GM12872 (cell line): Measurements from ENCODE around the gene SERPINA9.

Experiments
- TF ChIP-seq, protein P1 (sequence below): IDR thresholded peaks from 3 replicates; pipeline ENCODE4 v1.5.1; 2011; ENCODE audit warnings: low read depth, mild to moderate bottlenecking, low read length, moderate library complexity; ENCODE audit not compliant: insufficient read depth

SERPINA9 gene

DNA sequence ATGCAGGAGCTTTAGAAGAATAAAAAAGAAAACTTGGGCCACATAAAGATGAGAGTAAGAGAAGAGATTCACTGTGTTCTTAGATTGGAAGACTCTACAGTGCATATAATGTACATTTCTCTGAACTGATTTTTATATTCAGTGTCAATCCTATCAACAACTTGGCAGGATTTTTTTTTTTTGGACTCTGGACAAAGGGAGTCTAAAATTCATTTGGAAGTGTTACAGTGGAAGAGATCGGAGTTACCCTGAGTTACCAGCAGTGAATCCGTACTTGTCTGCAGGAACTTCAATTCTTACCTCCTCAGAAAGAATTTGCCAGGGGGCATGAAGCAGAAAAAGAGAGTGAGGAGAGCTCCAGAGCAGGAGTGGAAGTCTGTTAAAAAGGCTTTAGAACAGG, 47.4 kb downstream of the SERPINA9 start:
- TF ChIP-seq, protein P1, sequence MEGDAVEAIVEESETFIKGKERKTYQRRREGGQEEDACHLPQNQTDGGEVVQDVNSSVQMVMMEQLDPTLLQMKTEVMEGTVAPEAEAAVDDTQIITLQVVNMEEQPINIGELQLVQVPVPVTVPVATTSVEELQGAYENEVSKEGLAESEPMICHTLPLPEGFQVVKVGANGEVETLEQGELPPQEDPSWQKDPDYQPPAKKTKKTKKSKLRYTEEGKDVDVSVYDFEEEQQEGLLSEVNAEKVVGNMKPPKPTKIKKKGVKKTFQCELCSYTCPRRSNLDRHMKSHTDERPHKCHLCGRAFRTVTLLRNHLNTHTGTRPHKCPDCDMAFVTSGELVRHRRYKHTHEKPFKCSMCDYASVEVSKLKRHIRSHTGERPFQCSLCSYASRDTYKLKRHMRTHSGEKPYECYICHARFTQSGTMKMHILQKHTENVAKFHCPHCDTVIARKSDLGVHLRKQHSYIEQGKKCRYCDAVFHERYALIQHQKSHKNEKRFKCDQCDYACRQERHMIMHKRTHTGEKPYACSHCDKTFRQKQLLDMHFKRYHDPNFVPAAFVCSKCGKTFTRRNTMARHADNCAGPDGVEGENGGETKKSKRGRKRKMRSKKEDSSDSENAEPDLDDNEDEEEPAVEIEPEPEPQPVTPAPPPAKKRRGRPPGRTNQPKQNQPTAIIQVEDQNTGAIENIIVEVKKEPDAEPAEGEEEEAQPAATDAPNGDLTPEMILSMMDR = no peak

DNA sequence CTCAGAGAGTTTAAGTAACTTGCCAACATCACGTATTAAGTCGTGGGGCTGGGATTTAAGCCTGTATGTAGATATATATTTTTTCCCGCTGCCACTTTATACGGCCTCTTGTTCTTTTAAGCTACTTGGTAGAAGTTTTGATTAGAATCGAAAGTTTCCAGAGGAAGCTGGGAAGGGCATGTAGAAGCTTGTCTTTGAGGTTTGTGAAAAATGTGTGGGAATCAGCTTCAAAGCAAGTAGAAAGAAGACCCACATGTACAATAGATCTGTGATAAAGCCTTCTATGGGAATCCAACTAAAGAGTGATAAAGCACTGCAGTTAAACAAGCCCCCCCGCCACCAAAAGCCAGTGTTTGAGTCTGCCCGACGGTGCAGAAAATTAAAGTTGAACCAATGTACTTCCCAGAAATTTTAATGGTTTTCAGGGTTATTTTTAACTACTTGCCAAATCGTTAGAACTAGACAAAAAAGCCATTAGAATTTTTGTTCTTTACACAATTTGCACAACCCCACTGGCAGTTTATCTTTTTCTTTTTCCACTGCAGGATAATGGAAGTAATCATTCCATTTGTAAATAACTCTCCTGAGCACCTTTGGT, 48.9 kb downstream of the SERPINA9 start:
- TF ChIP-seq, protein P1 = no peak

DNA sequence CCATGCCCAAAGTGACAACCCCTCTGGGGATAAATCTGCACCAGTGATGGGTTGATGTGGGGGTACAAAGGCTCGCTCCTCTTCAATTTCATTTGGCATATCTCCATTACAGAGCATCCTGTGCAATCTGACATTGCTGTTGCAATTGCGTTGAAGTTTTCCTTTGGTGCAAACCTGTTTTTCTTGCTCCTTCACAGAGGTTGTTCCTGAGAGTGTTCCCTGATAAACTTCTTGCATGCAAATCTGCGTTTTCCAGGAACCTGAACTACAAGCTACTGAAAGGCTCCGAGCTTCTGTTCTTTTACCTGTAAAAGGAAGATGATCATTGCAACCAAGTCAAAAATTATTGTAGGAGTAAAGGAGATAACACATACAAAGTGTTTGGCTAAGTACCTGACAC, 49.5 kb downstream of the SERPINA9 start:
- TF ChIP-seq, protein P1 = no peak

DNA sequence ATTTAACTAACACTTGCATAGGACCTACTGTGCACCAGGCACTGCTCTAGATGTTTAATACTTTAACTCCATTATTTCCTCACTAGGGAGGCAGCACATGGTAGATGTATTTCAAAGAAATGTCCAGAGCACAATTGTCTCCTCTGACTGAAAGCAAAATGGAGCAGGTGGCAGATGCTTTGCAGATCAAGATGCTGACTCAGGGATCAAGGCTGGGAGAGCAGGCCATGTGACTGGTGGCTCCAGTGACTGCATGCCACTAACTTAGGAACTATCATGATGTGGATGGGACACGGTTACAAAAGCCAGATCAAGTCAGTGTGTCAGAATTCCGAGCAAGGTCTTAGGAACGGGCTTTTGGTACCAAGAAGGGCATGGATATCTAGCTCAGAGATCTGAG, 51.6 kb downstream of the SERPINA9 start:
- TF ChIP-seq, protein P1 = no peak

DNA sequence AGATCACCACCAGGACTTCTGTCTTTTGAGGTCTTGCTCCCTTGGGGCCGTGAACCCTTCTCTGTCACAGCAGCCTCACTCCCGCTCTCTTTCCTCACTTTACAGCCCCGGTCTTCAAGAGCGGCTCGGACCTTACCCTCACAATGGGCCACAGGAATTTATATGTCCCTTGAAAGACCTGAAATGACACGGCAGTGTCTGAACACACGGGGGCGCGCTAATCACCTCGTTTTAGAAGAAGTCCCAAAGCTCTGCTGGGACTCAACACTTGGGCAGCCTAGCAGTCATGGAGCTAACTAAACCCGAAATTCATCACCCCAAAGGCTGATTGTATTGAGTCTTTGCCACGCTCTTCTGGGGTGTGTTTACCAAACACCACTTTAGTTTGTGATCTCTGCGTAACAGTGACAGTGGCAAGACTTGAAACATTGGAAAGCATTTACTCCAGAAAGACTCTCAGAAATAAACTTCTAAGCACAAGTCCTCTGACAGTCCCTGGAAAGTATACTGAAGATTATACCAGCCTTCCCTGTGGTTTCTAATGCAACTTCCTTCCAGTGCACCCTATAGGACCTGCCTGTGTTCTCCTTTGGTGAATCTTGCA, 52.4 kb downstream of the SERPINA9 start:
- TF ChIP-seq, protein P1 = peak; percentile 86

DNA sequence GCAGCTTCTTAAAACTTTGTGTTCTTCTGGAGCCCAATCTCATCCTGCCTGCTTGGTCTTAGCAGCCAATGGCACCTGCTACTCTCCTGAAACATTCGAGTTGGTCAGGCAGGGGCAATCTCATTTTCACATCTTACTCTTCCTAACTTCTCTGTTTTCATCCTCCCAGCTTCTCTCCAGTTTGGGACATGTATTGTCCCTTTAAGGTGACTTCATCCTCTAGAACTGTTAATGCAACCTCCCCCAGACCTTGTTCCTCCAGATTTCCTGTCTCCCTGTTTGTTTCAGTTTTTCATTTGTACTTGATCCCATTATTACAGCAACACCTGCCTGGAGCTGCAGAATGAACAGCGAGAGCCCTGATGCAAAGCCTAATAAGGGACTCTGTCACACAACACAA, 54.7 kb downstream of the SERPINA9 start:
- TF ChIP-seq, protein P1 = no peak
